Fibroblast of villous mesenchyme (primary cell): Measurements from ENCODE around the gene UGT1A5. TPM values are rescaled to one million over a fixed set of nuclear protein-coding genes. Genes with fewer than 3 reads are reported as not detected.

Experiments used
- DNase-seq: peaks from one replicate; pipeline ENCODE4 v3.0.0-alpha.2; 2010; ENCODE audit warnings: low read depth
- H3K4me3 ChIP-seq: 2 replicates; pipeline ENCODE4 v1.5.1; 2011; ENCODE audit warnings: low read depth, mild to moderate bottlenecking, low read length
- CTCF ChIP-seq: IDR thresholded peaks from 2 replicates; pipeline ENCODE4 v1.5.1; 2012; ENCODE audit warnings: low read depth, mild to moderate bottlenecking, low read length; ENCODE audit not compliant: insufficient read depth
- total RNA-seq: library from RNA; depleted of rRNA; stranded (reverse); fragments of >200 nt; gene quantifications from 2 replicates; pipeline ENCODE4 v1.2.3, GENCODE V29; 2012

The UGT1A5 gene
- total RNA-seq, 1 donor, result not detected

GRCh38 chr2:233684640-233685039, 28.1 kb upstream of the UGT1A5 start:
- TF ChIP-seq CTCF, result no peak
- no peak for DNase-seq
- H3K4me3 ChIP-seq, result no peak overlapping the region

GRCh38 chr2:233686928-233687327, 25.8 kb upstream of the UGT1A5 start:
- no peak overlapping the region for H3K4me3 ChIP-seq
- no peak for DNase-seq
- TF ChIP-seq CTCF, result no peak

GRCh38 chr2:233688341-233688740, 24.4 kb upstream of the UGT1A5 start:
- DNase-seq, result no peak
- no peak for TF ChIP-seq CTCF
- H3K4me3 ChIP-seq, result no peak overlapping the region

GRCh38 chr2:233689031-233689430, 23.7 kb upstream of the UGT1A5 start:
- no peak overlapping the region for H3K4me3 ChIP-seq
- DNase-seq, result no peak
- no peak for TF ChIP-seq CTCF

GRCh38 chr2:233689501-233689900, 23.2 kb upstream of the UGT1A5 start:
- no peak for DNase-seq
- TF ChIP-seq CTCF, result no peak
- H3K4me3 ChIP-seq, result no peak overlapping the region

- H3K4me3 ChIP-seq, result no peak overlapping the region
- no peak for TF ChIP-seq CTCF
- DNase-seq, result no peak
Measured at GRCh38 chr2:233690444-233690843, 22.3 kb upstream of the UGT1A5 start.
